ENCODE results near the gene UBXN11. TPM values are rescaled to one million over a fixed set of nuclear protein-coding genes. Genes with fewer than 3 reads are reported as not detected.
"Not testable (repeated sequence)": the region's sequence is repeated elsewhere in the genome, so short reads cannot be mapped to it uniquely, and the experiment has no call there.

UBXN11 gene
- total RNA-seq, 2 donors from 2014 or later: 9.9 to 24.8 TPM

DNA sequence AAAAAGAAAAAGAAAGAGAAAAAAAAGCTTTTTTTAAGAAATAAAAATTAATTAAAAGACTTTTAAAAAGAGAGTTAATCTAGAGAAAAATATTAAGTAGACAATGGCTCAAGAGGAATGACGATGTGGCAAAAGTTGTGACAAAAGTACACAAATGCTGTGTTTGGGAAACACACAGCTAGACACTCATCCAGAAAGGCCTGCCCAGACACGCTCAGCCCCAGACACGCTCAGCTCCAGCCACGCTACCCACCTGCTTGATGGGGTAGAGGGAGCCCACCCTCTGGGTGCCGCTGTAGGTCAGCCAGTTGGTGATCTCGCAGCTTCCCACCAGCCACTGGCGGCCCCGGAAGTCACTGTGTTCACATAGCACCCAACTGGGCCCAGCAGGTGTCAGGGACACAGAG is 21.5 kb upstream of the UBXN11 start:
- H3K36me3 Mint-ChIP-seq: no peaks in the 10 kb centered on the region
- H3K27me3 Mint-ChIP-seq: peaks cover 0 to under 1% of the 10 kb centered on the region in 2 donors
- DNase-seq (ENCODE audit: low spot score): no peak

DNA sequence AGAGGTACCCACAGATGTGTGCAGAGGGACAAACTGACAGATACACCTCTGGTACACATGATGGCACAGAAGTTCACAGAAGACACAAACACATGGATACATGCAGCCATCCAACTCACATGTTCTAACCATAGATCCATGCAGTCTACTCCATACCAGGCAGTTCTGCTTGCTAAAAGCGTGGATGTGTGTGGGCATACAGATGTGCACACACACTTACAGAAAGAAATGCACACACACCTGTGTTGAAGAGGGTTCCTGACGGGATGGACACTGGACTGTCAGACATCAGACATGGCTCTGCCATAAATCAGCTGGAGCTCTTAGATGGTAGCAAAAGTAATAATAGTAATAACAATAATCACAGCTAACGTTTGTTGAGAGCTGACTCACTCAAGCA is 18.1 kb upstream of the UBXN11 start:
- Mint-ChIP-seq H3K36me3 (no peaks in the 10 kb centered on the region), H3K9me3 (no peaks in the 10 kb centered on the region), H3K27me3 (no peaks in the 10 kb centered on the region), H3K27ac (no peak overlapping the region), H3K4me3 (no peak overlapping the region), H3K4me1 (ENCODE audit: low read depth in 2 of 2) (peaks cover 17% of the 10 kb centered on the region in 2 donors)
- ATAC-seq: no peak
- no peak for DNase-seq (ENCODE audit: low spot score)

More for the DNA sequence above, 21.5 kb upstream of the UBXN11 start:
- H3K4me1 Mint-ChIP-seq (ENCODE audit: low read depth in 2 of 2): peaks cover 0 to 3% of the 10 kb centered on the region in 2 donors
- ATAC-seq: no peak
- H3K4me3 Mint-ChIP-seq: no peak overlapping the region
- H3K27ac Mint-ChIP-seq: no peak overlapping the region
- no peaks in the 10 kb centered on the region for H3K9me3 Mint-ChIP-seq

GRCh38 chr1:26323382-26323781 is 16.9 kb upstream of the UBXN11 start:
- no peak overlapping the region for H3K4me3 Mint-ChIP-seq
- DNase-seq (ENCODE audit: low spot score) (no peak), ATAC-seq (no peak)
- H3K4me1 Mint-ChIP-seq (ENCODE audit: low read depth in 2 of 2): peaks cover 21 to 26% of the 10 kb centered on the region in 2 donors
- H3K27me3 Mint-ChIP-seq: no peaks in the 10 kb centered on the region
- no peaks in the 10 kb centered on the region for H3K36me3 Mint-ChIP-seq
- no peaks in the 10 kb centered on the region for H3K9me3 Mint-ChIP-seq
- H3K27ac Mint-ChIP-seq: peak overlapping the region; percentile 21 to 49

GRCh38 chr1:26322042-26322331 is 15.6 kb upstream of the UBXN11 start:
- Mint-ChIP-seq H3K36me3 (no peaks in the 10 kb centered on the region), H3K9me3 (no peaks in the 10 kb centered on the region), H3K27me3 (no peaks in the 10 kb centered on the region), H3K4me1 (ENCODE audit: low read depth in 2 of 2) (peaks cover 34 to 39% of the 10 kb centered on the region in 2 donors), H3K4me3 (no peak overlapping the region), H3K27ac (no peak overlapping the region)
- no peak for ATAC-seq
- DNase-seq (ENCODE audit: low spot score): no peak

- no peaks in the 10 kb centered on the region for H3K36me3 Mint-ChIP-seq
- peak; percentile 90 for DNase-seq (ENCODE audit: low spot score)
- H3K27ac Mint-ChIP-seq: peak overlapping the region; percentile 36 to 64
- H3K4me3 Mint-ChIP-seq: peak overlapping the region; percentile 66
- no peaks in the 10 kb centered on the region for H3K9me3 Mint-ChIP-seq
- H3K4me1 Mint-ChIP-seq (ENCODE audit: low read depth in 2 of 2): peaks cover 35 to 39% of the 10 kb centered on the region in 2 donors
- ATAC-seq: peak; percentile 88 to 89
- no peaks in the 10 kb centered on the region for H3K27me3 Mint-ChIP-seq
These were observed 15.0 kb upstream of the UBXN11 start for GRCh38 chr1:26321315-26322041.

DNA sequence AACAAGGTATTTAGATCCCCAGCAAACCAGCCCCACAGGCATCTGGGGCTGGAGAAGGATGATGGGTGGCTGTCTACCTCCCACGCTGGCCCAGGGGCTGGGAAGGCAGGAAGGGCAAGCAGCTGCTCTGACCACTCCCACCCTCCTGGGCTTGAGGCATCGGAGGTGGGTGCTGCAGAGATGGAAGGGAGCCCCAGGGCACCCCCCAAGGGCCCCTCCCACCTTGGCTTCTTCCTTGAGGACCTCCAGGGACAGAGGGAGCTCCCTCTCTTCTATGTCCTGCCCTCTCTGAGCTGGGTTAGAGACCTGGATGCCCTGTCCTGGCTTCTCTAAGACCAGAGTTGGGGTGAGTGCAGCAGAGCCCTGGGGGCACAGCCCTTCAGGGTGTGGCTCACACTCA is 14.5 kb upstream of the UBXN11 start:
- Mint-ChIP-seq H3K9me3 (no peaks in the 10 kb centered on the region), H3K27me3 (no peaks in the 10 kb centered on the region), H3K36me3 (no peaks in the 10 kb centered on the region), H3K4me3 (peak overlapping the region; percentile 66), H3K27ac (peak overlapping the region; percentile 36 to 64), H3K4me1 (ENCODE audit: low read depth in 2 of 2) (peaks cover 35 to 43% of the 10 kb centered on the region in 2 donors)
- ATAC-seq (no peak), DNase-seq (ENCODE audit: low spot score) (no peak)

- peak overlapping the region; percentile 56 to 86 for H3K27ac Mint-ChIP-seq
- H3K4me1 Mint-ChIP-seq (ENCODE audit: low read depth in 2 of 2): peaks cover 57 to 62% of the 10 kb centered on the region in 2 donors
- ATAC-seq (peak; percentile 29 to 60), DNase-seq (ENCODE audit: low spot score) (no peak)
- no peaks in the 10 kb centered on the region for H3K9me3 Mint-ChIP-seq
- H3K27me3 Mint-ChIP-seq: no peaks in the 10 kb centered on the region
- H3K36me3 Mint-ChIP-seq: no peaks in the 10 kb centered on the region
- H3K4me3 Mint-ChIP-seq: peak overlapping the region; percentile 82
These were observed 12.1 kb upstream of the UBXN11 start for GRCh38 chr1:26318338-26319064.

DNA sequence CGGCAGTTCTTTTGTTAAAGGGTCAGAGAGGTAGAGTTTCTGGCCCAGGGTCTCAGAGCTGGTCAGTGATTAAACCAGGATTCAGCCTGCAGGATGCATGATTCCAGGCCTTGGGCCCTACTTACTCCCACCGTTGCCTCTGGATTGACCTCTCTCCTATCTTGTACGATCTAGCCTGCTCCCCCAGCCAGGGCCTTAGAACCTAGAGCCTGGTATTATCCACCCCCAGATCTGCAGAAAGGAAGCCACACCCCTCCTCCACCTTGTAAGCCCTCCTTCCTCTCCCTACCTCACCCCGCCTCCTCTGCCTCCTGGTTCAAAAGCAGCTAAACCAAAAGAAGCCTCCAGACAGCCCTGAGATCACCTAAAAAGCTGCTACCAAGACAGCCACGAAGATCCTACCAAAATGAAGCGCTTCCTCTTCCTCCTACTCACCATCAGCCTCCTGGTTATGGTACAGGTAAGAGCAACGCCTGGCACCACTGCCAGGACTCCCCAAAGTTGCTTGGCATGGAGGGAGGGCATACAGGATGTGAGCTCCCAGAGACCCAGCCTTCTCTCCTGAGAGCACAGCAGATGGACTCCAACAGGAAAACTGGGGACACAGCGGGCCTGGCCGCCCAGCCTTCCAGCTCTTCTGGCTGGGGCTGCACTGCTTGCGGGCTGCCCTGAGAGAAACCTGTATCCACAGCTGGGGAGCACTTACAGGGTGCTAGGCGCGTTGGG is 11.3 kb upstream of the UBXN11 start, which contains the start of gene CD52:
TSS of gene CD52 (plus strand) at position 347 of the 726 bp plus-strand sequence. CDS start at position 407, 60 bp downstream.
- Mint-ChIP-seq H3K4me3 (peak within 1 kb of the TSS; percentile 82), H3K27me3 (no peaks in the 10 kb centered on the region), H3K36me3 (no peaks in the 10 kb centered on the region), H3K4me1 (ENCODE audit: low read depth in 2 of 2) (peaks cover 60 to 66% of the 10 kb centered on the region in 2 donors), H3K9me3 (no peaks in the 10 kb centered on the region), H3K27ac (peak within 1 kb of the TSS; percentile 56 to 86)
- DNase-seq (ENCODE audit: low spot score): no peak
- ATAC-seq: peak; percentile 45 to 50

- H3K4me3 Mint-ChIP-seq: peak overlapping the region; percentile 82
- DNase-seq (ENCODE audit: low spot score): no peak
- H3K27me3 Mint-ChIP-seq: no peaks in the 10 kb centered on the region
- H3K4me1 Mint-ChIP-seq (ENCODE audit: low read depth in 2 of 2): peaks cover 60 to 61% of the 10 kb centered on the region in 2 donors
- no peak for ATAC-seq
- H3K9me3 Mint-ChIP-seq: no peaks in the 10 kb centered on the region
- H3K27ac Mint-ChIP-seq: peak overlapping the region; percentile 1 to 56
- no peaks in the 10 kb centered on the region for H3K36me3 Mint-ChIP-seq
These were observed 10.7 kb upstream of the UBXN11 start for GRCh38 chr1:26317146-26317545.

DNA sequence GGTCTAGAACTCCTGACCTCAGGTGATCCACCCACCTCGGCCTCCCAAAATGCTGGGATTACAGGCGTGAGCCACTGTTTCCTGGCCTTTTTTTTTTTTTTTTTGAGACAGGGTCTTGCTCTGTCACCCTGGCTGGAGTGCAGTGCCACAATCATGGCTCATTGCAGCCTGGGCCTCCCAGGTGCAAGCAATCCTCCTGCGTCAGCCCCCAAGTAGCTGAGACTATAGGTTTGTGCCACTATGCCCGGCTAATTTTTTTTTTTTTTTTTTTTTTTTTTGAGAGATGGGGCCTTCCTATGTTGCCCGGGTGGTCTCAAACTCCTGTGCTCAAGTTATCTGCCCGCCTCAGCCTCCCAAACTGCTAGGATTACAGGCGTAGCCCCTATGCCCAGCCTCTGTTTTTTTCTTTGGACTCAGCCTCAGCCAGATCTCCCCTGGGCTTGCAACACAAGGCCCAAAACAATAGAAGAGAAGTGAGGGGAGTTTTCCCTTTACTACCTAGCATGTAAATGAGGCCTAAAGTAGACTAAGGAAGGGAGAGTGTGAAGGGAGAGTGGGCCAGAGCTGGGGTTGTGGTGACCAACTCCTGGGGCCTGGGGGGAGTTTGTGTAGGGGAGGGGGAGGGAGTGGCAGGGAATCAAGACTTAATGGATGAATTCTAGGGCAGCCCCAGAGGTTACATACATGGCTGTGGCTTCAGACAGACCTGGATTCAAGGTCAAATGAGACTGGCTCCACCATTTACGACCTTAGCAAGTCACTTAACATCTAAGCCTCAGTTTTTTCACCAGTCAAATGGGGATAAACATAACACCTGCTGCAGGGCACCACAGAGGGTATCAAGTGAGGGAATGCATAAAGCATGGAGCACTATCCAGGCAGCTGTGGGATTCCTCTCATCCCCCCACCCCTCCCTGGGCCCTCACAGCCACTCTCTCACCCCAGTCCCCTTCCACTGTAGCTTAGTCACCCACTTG is 9.7 kb upstream of the UBXN11 start:
- Mint-ChIP-seq H3K27ac (peak overlapping the region in 1 of 2 donors; percentile 56), H3K27me3 (no peaks in the 10 kb centered on the region), H3K9me3 (no peaks in the 10 kb centered on the region), H3K4me1 (ENCODE audit: low read depth in 2 of 2) (peaks cover 55 to 61% of the 10 kb centered on the region in 2 donors), H3K4me3 (peak overlapping the region; percentile 28), H3K36me3 (no peaks in the 10 kb centered on the region)
- ATAC-seq: no peak
- no peak for DNase-seq (ENCODE audit: low spot score)

DNA sequence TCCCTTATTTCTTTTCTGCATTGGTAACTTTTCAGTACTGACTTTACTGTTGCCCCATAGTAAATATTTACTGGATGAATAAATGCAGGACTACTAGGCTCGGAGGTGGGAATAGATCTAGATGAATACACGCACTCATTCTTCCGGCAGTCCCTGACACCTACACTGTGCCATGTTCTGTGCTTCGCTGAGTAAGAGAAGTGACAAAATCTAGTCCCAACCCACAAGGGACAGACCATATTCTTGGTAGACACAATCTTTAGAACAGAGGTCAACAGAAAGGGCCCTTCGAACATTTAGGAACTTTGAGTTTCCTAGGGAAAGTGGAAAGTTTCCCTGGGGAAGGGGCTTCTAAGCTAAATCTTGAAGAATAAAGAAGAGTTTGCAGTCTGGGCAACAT is 8.1 kb upstream of the UBXN11 start:
- peak overlapping the region; percentile 56 to 72 for H3K27ac Mint-ChIP-seq
- H3K9me3 Mint-ChIP-seq: no peaks in the 10 kb centered on the region
- H3K4me1 Mint-ChIP-seq (ENCODE audit: low read depth in 2 of 2): peaks cover 46 to 55% of the 10 kb centered on the region in 2 donors
- H3K27me3 Mint-ChIP-seq: no peaks in the 10 kb centered on the region
- DNase-seq (ENCODE audit: low spot score) (no peak), ATAC-seq (no peak)
- H3K36me3 Mint-ChIP-seq: no peaks in the 10 kb centered on the region
- H3K4me3 Mint-ChIP-seq: peak overlapping the region; percentile 28

GRCh38 chr1:26307966-26308899 is 1.8 kb upstream of the UBXN11 start:
- Mint-ChIP-seq H3K27ac (peak overlapping the region; percentile 74), H3K4me1 (ENCODE audit: low read depth in 2 of 2) (peaks cover 16 to 25% of the 10 kb centered on the region in 2 donors)
- H3K27me3 Mint-ChIP-seq; H3K4me3 Mint-ChIP-seq; H3K9me3 Mint-ChIP-seq; ATAC-seq; DNase-seq (ENCODE audit: low spot score); H3K36me3 Mint-ChIP-seq: not testable (repeated sequence)
